22Rv1 (cell line): ENCODE measurements around the gene RNF223.

ENCODE experiments used
- H3K27ac ChIP-seq: fragments of 450-650 bp; 2 replicates; pipeline ENCODE4 v1.5.1; 2017
- ZFX ChIP-seq: fragments of 450-650 bp; IDR thresholded peaks from 2 replicates; pipeline ENCODE4 v1.6.1; 2017; ENCODE audit warnings: antibody characterized with exemption, borderline replicate concordance
- TF ChIP-seq, protein P1 (sequence below): fragments of 450-650 bp; IDR thresholded peaks from 2 replicates; pipeline ENCODE4 v1.5.1; 2017; ENCODE audit warnings: mild to moderate bottlenecking

RNF223 gene

GRCh38 chr1:1026599-1027413 lies 47.3 kb downstream of the RNF223 start:
- no peak overlapping the region for H3K27ac ChIP-seq
- TF ChIP-seq, protein P1, sequence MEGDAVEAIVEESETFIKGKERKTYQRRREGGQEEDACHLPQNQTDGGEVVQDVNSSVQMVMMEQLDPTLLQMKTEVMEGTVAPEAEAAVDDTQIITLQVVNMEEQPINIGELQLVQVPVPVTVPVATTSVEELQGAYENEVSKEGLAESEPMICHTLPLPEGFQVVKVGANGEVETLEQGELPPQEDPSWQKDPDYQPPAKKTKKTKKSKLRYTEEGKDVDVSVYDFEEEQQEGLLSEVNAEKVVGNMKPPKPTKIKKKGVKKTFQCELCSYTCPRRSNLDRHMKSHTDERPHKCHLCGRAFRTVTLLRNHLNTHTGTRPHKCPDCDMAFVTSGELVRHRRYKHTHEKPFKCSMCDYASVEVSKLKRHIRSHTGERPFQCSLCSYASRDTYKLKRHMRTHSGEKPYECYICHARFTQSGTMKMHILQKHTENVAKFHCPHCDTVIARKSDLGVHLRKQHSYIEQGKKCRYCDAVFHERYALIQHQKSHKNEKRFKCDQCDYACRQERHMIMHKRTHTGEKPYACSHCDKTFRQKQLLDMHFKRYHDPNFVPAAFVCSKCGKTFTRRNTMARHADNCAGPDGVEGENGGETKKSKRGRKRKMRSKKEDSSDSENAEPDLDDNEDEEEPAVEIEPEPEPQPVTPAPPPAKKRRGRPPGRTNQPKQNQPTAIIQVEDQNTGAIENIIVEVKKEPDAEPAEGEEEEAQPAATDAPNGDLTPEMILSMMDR = no peak
- TF ChIP-seq ZFX = no peak

GRCh38 chr1:1025730-1026129 lies 48.4 kb downstream of the RNF223 start:
- no peak overlapping the region for H3K27ac ChIP-seq
- TF ChIP-seq ZFX = no peak
- TF ChIP-seq, protein P1 = no peak

DNA sequence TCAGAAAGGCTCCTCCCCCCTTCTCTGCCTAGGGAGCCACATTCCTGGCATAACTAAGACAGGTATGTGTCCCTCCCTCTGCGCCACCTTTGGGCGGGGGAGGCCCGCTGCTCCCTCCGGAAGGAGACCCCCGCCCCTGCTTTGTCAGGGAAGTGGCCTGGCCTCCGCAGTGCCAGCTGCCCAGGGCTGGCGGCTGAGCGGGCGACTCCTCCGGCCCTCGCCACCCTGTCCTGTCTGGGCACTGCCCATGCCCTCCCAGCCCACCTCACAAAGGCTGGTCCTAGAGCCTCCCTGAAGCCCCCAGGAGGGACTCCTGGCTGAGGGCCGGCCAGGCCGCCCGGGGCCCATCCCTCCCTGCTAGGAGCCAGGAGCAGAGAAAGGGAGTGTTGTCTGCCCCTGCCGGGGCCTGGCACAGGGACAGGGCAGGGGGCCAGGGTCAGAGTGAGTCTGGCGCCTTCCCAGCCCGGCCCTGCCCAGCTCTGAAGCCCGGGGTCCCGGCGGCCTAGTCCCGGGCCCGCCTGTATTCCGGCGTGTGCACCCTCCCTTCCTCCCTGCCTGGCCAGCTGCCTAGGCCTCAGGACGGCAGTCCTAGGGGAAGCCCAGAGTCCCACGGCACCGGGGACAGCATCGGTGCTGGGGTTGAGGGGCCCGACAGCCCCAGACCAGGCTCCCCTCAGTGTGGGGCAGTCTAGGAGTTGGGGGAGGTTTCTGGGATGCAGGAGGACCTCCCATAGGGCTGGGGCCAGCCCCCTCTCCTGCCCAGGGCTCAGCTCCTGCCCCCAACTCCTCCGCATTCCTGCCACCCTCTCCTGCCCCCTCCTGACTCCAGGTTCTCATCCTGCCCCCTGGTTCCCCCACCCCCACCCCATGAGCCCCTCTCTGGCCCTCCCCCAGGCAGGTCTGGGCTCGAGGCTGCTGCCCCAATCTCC lies 49.1 kb downstream of the RNF223 start:
- TF ChIP-seq, protein P1 = no peak
- no peak for TF ChIP-seq ZFX
- peak overlapping the region; percentile 53 for H3K27ac ChIP-seq

DNA sequence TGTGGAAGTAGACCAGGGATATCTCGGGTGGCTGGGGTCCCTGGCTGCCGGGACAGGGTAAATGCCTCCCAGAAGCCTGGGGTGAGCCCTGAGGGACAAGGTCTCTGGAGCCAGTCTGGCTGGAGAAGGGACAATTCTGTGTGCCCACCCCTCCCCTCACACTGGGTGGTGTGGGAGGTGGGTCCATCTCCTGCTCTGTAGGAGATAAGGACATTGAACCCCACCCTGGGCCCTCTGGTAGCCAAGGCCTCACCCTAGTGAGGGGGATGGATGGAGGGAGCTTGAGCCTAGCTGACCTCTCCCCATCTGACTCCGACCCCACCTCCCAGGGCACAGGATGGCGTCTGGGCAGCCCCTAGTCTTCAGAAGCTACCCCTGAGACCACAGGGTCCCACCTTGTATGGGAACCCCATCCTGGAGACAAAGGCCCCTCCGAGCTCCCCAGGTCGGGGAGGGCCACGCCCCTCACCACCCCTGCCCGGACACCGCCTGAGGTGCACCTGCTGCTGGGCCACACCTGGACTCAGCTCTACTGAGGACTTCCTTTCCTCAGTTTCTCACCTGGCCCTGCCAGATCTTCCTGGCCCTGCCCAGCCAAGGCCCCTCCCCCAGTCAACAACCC lies 49.8 kb downstream of the RNF223 start:
- TF ChIP-seq, protein P1 = no peak
- TF ChIP-seq ZFX = no peak

DNA sequence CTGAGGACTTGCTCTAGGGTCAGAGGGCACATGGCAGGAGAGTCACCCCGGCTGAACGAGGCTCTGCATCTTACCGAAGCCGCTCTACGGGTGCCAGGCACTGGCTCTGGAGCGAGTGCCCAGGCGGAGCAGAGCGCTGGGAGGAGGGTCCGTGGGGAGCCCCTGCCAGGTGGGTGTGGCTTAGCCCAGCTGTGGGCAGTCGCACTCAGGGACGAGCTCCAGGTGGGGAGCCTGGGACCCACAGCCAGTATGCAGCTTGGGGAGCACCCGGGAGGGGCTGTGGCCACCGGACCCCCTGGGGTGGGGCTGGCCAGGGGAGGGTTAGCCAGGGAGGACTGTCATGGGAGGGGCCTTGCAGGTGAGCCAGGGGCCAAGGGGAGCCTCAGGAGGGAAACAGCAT lies 50.4 kb downstream of the RNF223 start:
- no peak overlapping the region for H3K27ac ChIP-seq
- TF ChIP-seq ZFX = no peak
- TF ChIP-seq, protein P1 = no peak

More for the DNA sequence above, 49.8 kb downstream of the RNF223 start:
- H3K27ac ChIP-seq = peak overlapping the region; percentile 53

GRCh38 chr1:1022302-1023009 lies 51.6 kb downstream of the RNF223 start:
- H3K27ac ChIP-seq = no peak overlapping the region
- TF ChIP-seq ZFX = no peak
- TF ChIP-seq, protein P1 = no peak
